ENCODE measurements around the gene BARX1.

BARX1 gene

GRCh38 chr9:93962017-93962416, 6.9 kb upstream of the BARX1 start:
- no peaks in the 10 kb centered on the region for H3F3A ChIP-seq (ENCODE audit: insufficient read depth)
- H3K9me2 ChIP-seq (replicated peaks; ENCODE audit: insufficient read depth, low read length): no peaks in the 10 kb centered on the region
- no peaks in the 10 kb centered on the region for H3K27me3 ChIP-seq (ENCODE audit: low read length)
- H3K27ac ChIP-seq (ENCODE audit: low read depth, low read length): no peak overlapping the region
- no peaks in the 10 kb centered on the region for H3K36me3 ChIP-seq (ENCODE audit: low read length)
- no peaks in the 10 kb centered on the region for H3K9me3 ChIP-seq (ENCODE audit: insufficient read depth, low read length)
- no peak overlapping the region for H2AFZ ChIP-seq (ENCODE audit: low read depth, low read length, severe bottlenecking)
- no peak overlapping the region for H3K4me3 ChIP-seq (ENCODE audit: insufficient read depth, low read length, poor library complexity, severe bottlenecking)
- no peaks in the 10 kb centered on the region for H4K20me1 ChIP-seq (ENCODE audit: low read depth, low read length)
- TF ChIP-seq EZH2phosphoT487 (conservative IDR thresholded peaks at IDR 0.05; ENCODE audit: low read length) (no peak), CTCF (IDR thresholded peaks at IDR 0.05; ENCODE audit: insufficient read depth, low read length, poor library complexity, severe bottlenecking) (no peak)
- no peak overlapping the region for H3K9ac ChIP-seq (ENCODE audit: low read length)
- H3K4me2 ChIP-seq (ENCODE audit: low read depth, low read length, poor library complexity, severe bottlenecking): no peak overlapping the region
- no peaks in the 10 kb centered on the region for H3K79me2 ChIP-seq (ENCODE audit: insufficient read depth, low read length)

- Histone ChIP-seq H3K9me3 (ENCODE audit: insufficient read depth, low read length) (no peaks in the 10 kb centered on the region), H2AFZ (ENCODE audit: low read depth, low read length, severe bottlenecking) (no peak overlapping the region), H3K9ac (ENCODE audit: low read length) (no peak overlapping the region), H3K4me2 (ENCODE audit: low read depth, low read length, poor library complexity, severe bottlenecking) (no peak overlapping the region), H4K20me1 (ENCODE audit: low read depth, low read length) (no peaks in the 10 kb centered on the region), H3K36me3 (ENCODE audit: low read length) (no peaks in the 10 kb centered on the region), H3K27ac (ENCODE audit: low read depth, low read length) (no peak overlapping the region), H3F3A (ENCODE audit: insufficient read depth) (no peaks in the 10 kb centered on the region), H3K9me2 (replicated peaks; ENCODE audit: insufficient read depth, low read length) (no peaks in the 10 kb centered on the region), H3K4me3 (ENCODE audit: insufficient read depth, low read length, poor library complexity, severe bottlenecking) (no peak overlapping the region), H3K79me2 (ENCODE audit: insufficient read depth, low read length) (no peaks in the 10 kb centered on the region), H3K27me3 (ENCODE audit: low read length) (no peaks in the 10 kb centered on the region)
- TF ChIP-seq CTCF (IDR thresholded peaks at IDR 0.05; ENCODE audit: insufficient read depth, low read length, poor library complexity, severe bottlenecking) (no peak), EZH2phosphoT487 (conservative IDR thresholded peaks at IDR 0.05; ENCODE audit: low read length) (no peak)
These were observed 6.1 kb upstream of the BARX1 start for GRCh38 chr9:93960971-93961841.

GRCh38 chr9:93960221-93960970, 5.2 kb upstream of the BARX1 start:
- Histone ChIP-seq H3K27me3 (ENCODE audit: low read length) (no peaks in the 10 kb centered on the region), H3K4me2 (ENCODE audit: low read depth, low read length, poor library complexity, severe bottlenecking) (no peak overlapping the region), H3K9me2 (replicated peaks; ENCODE audit: insufficient read depth, low read length) (no peaks in the 10 kb centered on the region), H2AFZ (ENCODE audit: low read depth, low read length, severe bottlenecking) (no peak overlapping the region), H3K79me2 (ENCODE audit: insufficient read depth, low read length) (no peaks in the 10 kb centered on the region), H3F3A (ENCODE audit: insufficient read depth) (no peaks in the 10 kb centered on the region), H3K27ac (ENCODE audit: low read depth, low read length) (no peak overlapping the region), H3K36me3 (ENCODE audit: low read length) (no peaks in the 10 kb centered on the region), H4K20me1 (ENCODE audit: low read depth, low read length) (no peaks in the 10 kb centered on the region), H3K4me3 (ENCODE audit: insufficient read depth, low read length, poor library complexity, severe bottlenecking) (no peak overlapping the region), H3K9ac (ENCODE audit: low read length) (no peak overlapping the region), H3K9me3 (ENCODE audit: insufficient read depth, low read length) (no peaks in the 10 kb centered on the region)
- TF ChIP-seq CTCF (IDR thresholded peaks at IDR 0.05; ENCODE audit: insufficient read depth, low read length, poor library complexity, severe bottlenecking): no peak
- no peak for TF ChIP-seq EZH2phosphoT487 (conservative IDR thresholded peaks at IDR 0.05; ENCODE audit: low read length)
